COLO668 (cell line): ENCODE measurements around the gene QSOX1.

ENCODE experiments used
- DNase-seq: peaks from one replicate; lab custom pipeline; 2025; ENCODE audit not compliant: unreplicated experiment; lab: John Stamatoyannopoulos, UW

QSOX1 gene

GRCh38 chr1:180144659-180145357 lies 9.9 kb upstream of the QSOX1 start:
- no peak for DNase-seq

- DNase-seq: no peak
Measured at GRCh38 chr1:180145446-180145845, 9.2 kb upstream of the QSOX1 start.

- no peak for DNase-seq
Measured at GRCh38 chr1:180150982-180151381, 3.7 kb upstream of the QSOX1 start.

- DNase-seq: no peak
Measured at GRCh38 chr1:180151508-180151907, 3.2 kb upstream of the QSOX1 start.

- DNase-seq: no peak
Measured at GRCh38 chr1:180152588-180152987, 2.1 kb upstream of the QSOX1 start.

GRCh38 chr1:180153032-180153431 lies 1.6 kb upstream of the QSOX1 start:
- no peak for DNase-seq

GRCh38 chr1:180154003-180154324 lies 705 bp upstream of the QSOX1 start:
- no peak for DNase-seq

GRCh38 chr1:180155182-180155682 lies 563 bp downstream of the QSOX1 start:
- peak; percentile 58 for DNase-seq

- no peak for DNase-seq
Measured at GRCh38 chr1:180156201-180156600, 1.5 kb downstream of the QSOX1 start.

GRCh38 chr1:180156631-180157091 lies 2.0 kb downstream of the QSOX1 start:
- DNase-seq: no peak

- no peak for DNase-seq
Measured at GRCh38 chr1:180157108-180157507, 2.4 kb downstream of the QSOX1 start.

- peak; percentile 87 for DNase-seq
Measured at GRCh38 chr1:180157576-180158057, 2.9 kb downstream of the QSOX1 start.

GRCh38 chr1:180158149-180159147 lies 3.8 kb downstream of the QSOX1 start:
- DNase-seq: peak; percentile 69

- no peak for DNase-seq
Measured at GRCh38 chr1:180160357-180160756, 5.7 kb downstream of the QSOX1 start.

GRCh38 chr1:180163041-180163440 lies 8.4 kb downstream of the QSOX1 start:
- DNase-seq: no peak

GRCh38 chr1:180165096-180165495 lies 10.4 kb downstream of the QSOX1 start:
- no peak for DNase-seq

GRCh38 chr1:180165509-180166435 lies 11.1 kb downstream of the QSOX1 start:
- no peak for DNase-seq

- DNase-seq: no peak
Measured at GRCh38 chr1:180166436-180166800, 11.7 kb downstream of the QSOX1 start.

- DNase-seq: no peak
Measured at GRCh38 chr1:180167021-180167701, 12.5 kb downstream of the QSOX1 start.
